Thyroid gland (tissue), 4 donors: ENCODE measurements around the gene GBP7. TPM values are rescaled to one million over a fixed set of nuclear protein-coding genes. Genes with fewer than 3 reads are reported as not detected.

Experiments
- DNase-seq, 2 donors: peaks; one replicate each; pipeline ENCODE4 v3.0.0-alpha.2; 2019
- H3K27ac ChIP-seq, 3 donors: fragments of 200-600 bp; sonication (generic); 1 replicate in 2 of 3; 2 replicates in 1 of 3; pipeline ENCODE4 v1.5.1; 2016 to 2019; ENCODE audit warnings: mild to moderate bottlenecking in 1 of 3, moderate library complexity in 1 of 3
- H3K27me3 ChIP-seq: fragments of 200-600 bp; sonication (generic); one replicate; pipeline ENCODE4 v1.5.1; 2019
- H3K36me3 ChIP-seq, 2 donors: fragments of 200-600 bp; sonication (generic); one replicate each; pipeline ENCODE4 v1.5.1; 2016 to 2019
- H3K4me1 ChIP-seq, 2 donors: fragments of 200-600 bp; sonication (generic); one replicate each; pipeline ENCODE4 v1.5.1; 2017 to 2019
- H3K4me3 ChIP-seq, 3 donors: fragments of 200-600 bp; sonication (generic); replicated peaks in 1 of 3; 1 replicate in 2 of 3; 2 replicates in 1 of 3; pipeline ENCODE4 v1.5.1; 2016; ENCODE audit warnings: mild to moderate bottlenecking in 1 of 3
- H3K9me3 ChIP-seq: fragments of 200-600 bp; sonication (generic); one replicate; pipeline ENCODE4 v1.5.1; 2017
- POLR2A ChIP-seq, 2 donors: fragments of 450-650 bp; IDR thresholded peaks; one replicate each; pipeline ENCODE4 v1.6.1; 2017; ENCODE audit warnings: antibody characterized with exemption in 2 of 2, mild to moderate bottlenecking in 2 of 2, moderate library complexity in 1 of 2
- WGBS, 2 donors: methylation state at CpG; one replicate each; pipeline ENCODE4 v1.1.5; 2017; 5-methylcytosine and 5-hydroxymethylcytosine counted together
- intact Hi-C: fragments of 100-400 bp; cut with DNase I; formaldehyde crosslinking; loops from one replicate; pipeline ENCODE4 v1.15.1; 2023
- total RNA-seq, 4 donors: library from RNA; depleted of rRNA; stranded (reverse); fragments of >200 nt; gene quantifications; one replicate each; pipeline ENCODE4 v1.2.3, GENCODE V29; 2016
- TF ChIP-seq, protein P1 (sequence below), 6 experiments: fragments of 200-600 bp in 3 of 6; fragments of 450-650 bp in 3 of 6; sonication (generic) in 3 of 6; IDR thresholded peaks; one replicate each; pipeline ENCODE4 v1.5.1; 2016 to 2019; ENCODE audit warnings: antibody characterized with exemption in 6 of 6, mild to moderate bottlenecking in 2 of 6, inconsistent platforms in 1 of 6, moderate library complexity in 1 of 6

Gene GBP7
- total RNA-seq, 4 donors from 2014 or later, result not detected

DNA sequence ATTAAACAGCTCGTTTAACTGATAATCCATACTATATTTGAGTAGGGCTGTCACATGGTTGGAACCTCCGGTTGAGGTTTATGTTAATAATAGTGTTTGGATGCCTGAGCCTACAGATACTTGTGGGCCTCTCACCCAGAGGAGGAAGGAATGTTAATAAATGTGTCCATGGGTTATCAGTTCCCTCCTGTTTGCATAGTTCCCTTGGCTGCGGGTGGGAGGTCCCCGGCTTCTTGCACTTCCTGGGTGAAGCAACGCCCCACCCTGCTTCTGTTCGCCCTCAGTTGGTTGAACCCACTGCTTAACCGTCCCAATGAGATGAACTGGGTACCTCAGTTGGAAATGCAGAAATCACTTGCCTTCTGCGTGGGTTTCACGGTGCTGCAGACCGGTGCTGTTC lies 87.2 kb downstream of the GBP7 start:
- Histone ChIP-seq H3K9me3 (no peaks in the 10 kb centered on the region), H3K36me3 (no peaks in the 10 kb centered on the region), H3K4me1 (no peaks in the 10 kb centered on the region), H3K27ac (no peak overlapping the region), H3K27me3 (no peaks in the 10 kb centered on the region), H3K4me3 (no peak overlapping the region)
- DNase-seq, result no peak
- TF ChIP-seq POLR2A (IDR thresholded peaks at IDR 0.05), result no peak
- TF ChIP-seq, protein P1, sequence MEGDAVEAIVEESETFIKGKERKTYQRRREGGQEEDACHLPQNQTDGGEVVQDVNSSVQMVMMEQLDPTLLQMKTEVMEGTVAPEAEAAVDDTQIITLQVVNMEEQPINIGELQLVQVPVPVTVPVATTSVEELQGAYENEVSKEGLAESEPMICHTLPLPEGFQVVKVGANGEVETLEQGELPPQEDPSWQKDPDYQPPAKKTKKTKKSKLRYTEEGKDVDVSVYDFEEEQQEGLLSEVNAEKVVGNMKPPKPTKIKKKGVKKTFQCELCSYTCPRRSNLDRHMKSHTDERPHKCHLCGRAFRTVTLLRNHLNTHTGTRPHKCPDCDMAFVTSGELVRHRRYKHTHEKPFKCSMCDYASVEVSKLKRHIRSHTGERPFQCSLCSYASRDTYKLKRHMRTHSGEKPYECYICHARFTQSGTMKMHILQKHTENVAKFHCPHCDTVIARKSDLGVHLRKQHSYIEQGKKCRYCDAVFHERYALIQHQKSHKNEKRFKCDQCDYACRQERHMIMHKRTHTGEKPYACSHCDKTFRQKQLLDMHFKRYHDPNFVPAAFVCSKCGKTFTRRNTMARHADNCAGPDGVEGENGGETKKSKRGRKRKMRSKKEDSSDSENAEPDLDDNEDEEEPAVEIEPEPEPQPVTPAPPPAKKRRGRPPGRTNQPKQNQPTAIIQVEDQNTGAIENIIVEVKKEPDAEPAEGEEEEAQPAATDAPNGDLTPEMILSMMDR (IDR thresholded peaks at IDR 0.05), result no peak
- WGBS, 2 donors, result 87 to 90% methylated on average over 10 of the region's 10 CpGs
- intact Hi-C loops, result no loop called here

DNA sequence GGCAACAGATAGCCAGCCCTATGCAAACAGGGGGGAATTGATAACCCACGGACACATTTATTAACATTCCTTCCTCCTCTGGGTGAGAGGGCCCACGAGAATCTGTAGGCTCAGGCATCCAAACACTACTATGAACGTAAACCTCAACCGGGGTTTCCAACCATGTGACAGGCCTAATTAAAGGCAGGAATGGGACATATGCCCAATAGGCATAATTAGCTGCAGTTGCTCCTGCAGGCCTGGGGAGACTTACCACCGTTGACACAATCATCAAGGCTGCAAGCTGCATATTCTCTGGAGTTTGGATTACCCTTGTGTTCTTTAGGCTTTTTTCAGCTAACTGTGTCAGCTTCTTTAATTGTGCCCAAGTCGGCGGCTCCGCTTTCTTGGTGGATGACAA lies 88.6 kb downstream of the GBP7 start:
- no peak for DNase-seq
- intact Hi-C loops, result no loop called here
- no peak overlapping the region for H3K27ac ChIP-seq
- no peaks in the 10 kb centered on the region for H3K36me3 ChIP-seq
- H3K4me3 ChIP-seq, result no peak overlapping the region
- TF ChIP-seq, protein P1 (IDR thresholded peaks at IDR 0.05), result no peak
- TF ChIP-seq POLR2A (IDR thresholded peaks at IDR 0.05), result no peak
- H3K27me3 ChIP-seq, result no peaks in the 10 kb centered on the region
- H3K4me1 ChIP-seq, result no peaks in the 10 kb centered on the region
- H3K9me3 ChIP-seq, result no peaks in the 10 kb centered on the region
- WGBS, 2 donors, result 75 to 79% methylated on average over 8 of the region's 8 CpGs

DNA sequence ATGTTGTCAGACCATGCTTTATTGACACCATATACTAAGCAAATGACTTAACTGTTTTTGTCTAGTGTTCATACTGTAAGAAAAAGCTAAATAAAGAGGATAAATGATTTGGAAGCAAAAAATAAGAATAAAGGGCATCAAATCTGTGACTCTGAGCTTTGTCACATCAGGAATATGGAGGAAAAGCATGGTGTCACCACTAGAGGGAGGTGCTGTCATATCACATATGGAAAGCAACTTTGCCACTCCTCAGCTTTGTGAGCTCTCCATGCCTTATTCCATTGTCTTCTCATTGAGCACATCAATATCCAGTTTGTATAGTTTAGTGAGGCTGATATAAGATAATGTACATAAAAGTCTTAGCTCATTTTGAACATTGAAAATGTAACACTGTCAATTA lies 90.0 kb downstream of the GBP7 start:
- Histone ChIP-seq H3K4me1 (no peaks in the 10 kb centered on the region), H3K9me3 (no peaks in the 10 kb centered on the region), H3K4me3 (no peak overlapping the region), H3K27ac (no peak overlapping the region), H3K36me3 (no peaks in the 10 kb centered on the region), H3K27me3 (no peaks in the 10 kb centered on the region)
- intact Hi-C loops, result no loop called here
- TF ChIP-seq POLR2A (IDR thresholded peaks at IDR 0.05), result no peak
- TF ChIP-seq, protein P1 (IDR thresholded peaks at IDR 0.05), result peak in 3 of 6 experiments; percentile 38 to 51 (median 43)
- DNase-seq, result peak in 1 of 2 donors; percentile 10

Other genes with a start within 250 kb of the GBP7 start
- 10 to 100 TPM; 28.1 to 39.2 (median 29.5) TPM for gene KYAT3, start 183.4 kb downstream of the GBP7 start, total RNA-seq
- 10 to 100 TPM; 13.3 to 22.8 (median 14.4) TPM for gene RBMXL1, start 183.4 kb downstream of the GBP7 start, total RNA-seq
- gene GBP3, start 153.1 kb downstream of the GBP7 start, total RNA-seq, result 10 to 100 TPM; 16.0 to 32.6 (median 21.2) TPM
- gene GBP1, start 110.8 kb downstream of the GBP7 start, total RNA-seq, result 10 to 100 TPM; 15.0 to 54.3 (median 22.9) TPM
- 10 to 100 TPM; 11.0 to 44.3 (median 17.2) TPM for gene GBP2, start 49.9 kb downstream of the GBP7 start, total RNA-seq
- 10 to 100 TPM in 2 of 4 donors, 1 to 10 TPM in 2; 2.5 to 11.0 (median 8.7) TPM for gene GBP4, start 22.9 kb upstream of the GBP7 start, total RNA-seq
- gene GBP5, start 96.9 kb upstream of the GBP7 start, total RNA-seq, result 1 to 10 TPM; 1.0 to 3.0 (median 2.4) TPM
- under 1 TPM in 1 of 4 donors, not detected in 3; 0.89 TPM for gene GBP6, start 188.1 kb upstream of the GBP7 start, total RNA-seq